HG02610 (cell line): ENCODE results near the gene MCF2L.
"Not testable (repeated sequence)": the region's sequence is repeated elsewhere in the genome, so short reads cannot be mapped to it uniquely, and the experiment has no call there.

Experiments
- ATAC-seq: cut with Tn5 transposase; IDR thresholded peaks from one replicate; pipeline ENCODE4 v1.9.1; 2021; ENCODE audit warnings: mild to moderate bottlenecking, moderate library complexity; ENCODE audit not compliant: unreplicated experiment

Gene MCF2L

GRCh38 chr13:113091891-113092775, 123.1 kb downstream of the MCF2L start:
- no peak for ATAC-seq

GRCh38 chr13:113092776-113093579, 124.0 kb downstream of the MCF2L start:
- ATAC-seq: no peak

- no peak for ATAC-seq
Observed at GRCh38 chr13:113093580-113094409, 124.8 kb downstream of the MCF2L start.

- ATAC-seq: no peak
Observed at GRCh38 chr13:113094410-113094800, 125.4 kb downstream of the MCF2L start.

- ATAC-seq: no peak
Observed at GRCh38 chr13:113095146-113096051, 126.4 kb downstream of the MCF2L start.

- ATAC-seq: no peak
Observed at GRCh38 chr13:113096052-113096744, 127.2 kb downstream of the MCF2L start.

- ATAC-seq: no peak
Observed at GRCh38 chr13:113096745-113097305, 127.8 kb downstream of the MCF2L start.

GRCh38 chr13:113097651-113098050, 128.6 kb downstream of the MCF2L start:
- ATAC-seq: no peak

- ATAC-seq: no peak
Observed at GRCh38 chr13:113098162-113098732, 129.2 kb downstream of the MCF2L start.

GRCh38 chr13:113099142-113099541, 130.1 kb downstream of the MCF2L start:
- ATAC-seq: no peak

- not testable (repeated sequence) for ATAC-seq
Observed at GRCh38 chr13:113102302-113102701, 133.3 kb downstream of the MCF2L start.

- ATAC-seq: no peak
Observed at GRCh38 chr13:113102727-113103126, 133.7 kb downstream of the MCF2L start.

- ATAC-seq: no peak
Observed at GRCh38 chr13:113103646-113104045, 134.6 kb downstream of the MCF2L start.

GRCh38 chr13:113105032-113105920, 136.3 kb downstream of the MCF2L start, which contains the start of gene F7:
Gene F7 (plus strand): TSS chr13:113105791. CDS start chr13:113105842, 51 bp downstream.
- ATAC-seq: no peak

GRCh38 chr13:113105921-113106452, 137.0 kb downstream of the MCF2L start:
- no peak for ATAC-seq

- ATAC-seq: no peak
Observed at GRCh38 chr13:113106711-113107351, 137.8 kb downstream of the MCF2L start.

- ATAC-seq: not testable (repeated sequence)
Observed at GRCh38 chr13:113108521-113108920, 139.5 kb downstream of the MCF2L start.
